Measurements from ENCODE around the gene KSR2.

Gene KSR2

GRCh38 chr12:117977373-117977772 is 8.6 kb upstream of the KSR2 start:
- TF ChIP-seq POLR2AphosphoS5 (IDR thresholded peaks at IDR 0.05; ENCODE audit: borderline replicate concordance, low read depth, low read length): no peak
- TF ChIP-seq EZH2 (IDR thresholded peaks at IDR 0.05): no peak
- TF ChIP-seq FOXP2 (optimal IDR thresholded peaks at IDR 0.05; ENCODE audit: control extremely low read depth, extremely low read length, insufficient read depth): no peak
- H3K9me3 ChIP-seq (ENCODE audit: low read depth, low read length): no peaks in the 10 kb centered on the region
- H3K4me3 ChIP-seq: no peak overlapping the region
- no peak for DNase-seq (ENCODE audit: low read depth, low spot score)
- H3K36me3 ChIP-seq (ENCODE audit: insufficient read depth, low read length): no peaks in the 10 kb centered on the region
- no peak overlapping the region for H3K27ac ChIP-seq
- no peak overlapping the region for H3K9ac ChIP-seq (ENCODE audit: insufficient read length)

DNA sequence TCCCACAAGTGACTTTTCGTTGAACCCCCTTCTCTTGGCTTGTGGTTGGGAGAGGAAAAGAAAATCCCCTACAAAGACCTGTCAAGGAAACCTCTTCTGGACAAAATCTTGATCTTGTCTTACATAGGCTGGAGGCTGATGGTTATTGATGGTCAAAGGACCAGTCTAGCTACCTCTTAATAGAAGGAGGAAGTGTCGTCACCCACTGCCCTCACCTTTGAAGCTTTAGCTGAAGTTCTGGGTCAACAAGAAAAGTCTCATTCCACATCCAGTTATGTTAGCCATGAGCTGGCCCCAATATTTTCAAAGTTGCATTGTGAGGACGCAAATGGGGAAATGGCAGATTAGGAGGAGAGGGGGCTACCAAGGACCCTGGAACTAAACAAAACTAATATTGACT is 6.2 kb upstream of the KSR2 start:
- no peaks in the 10 kb centered on the region for H3K36me3 ChIP-seq (ENCODE audit: insufficient read depth, low read length)
- H3K9me3 ChIP-seq (ENCODE audit: low read depth, low read length): no peaks in the 10 kb centered on the region
- no peak overlapping the region for H3K4me3 ChIP-seq
- H3K9ac ChIP-seq (ENCODE audit: insufficient read length): no peak overlapping the region
- no peak for DNase-seq (ENCODE audit: low read depth, low spot score)
- no peak for TF ChIP-seq FOXP2 (optimal IDR thresholded peaks at IDR 0.05; ENCODE audit: control extremely low read depth, extremely low read length, insufficient read depth)
- H3K27ac ChIP-seq: no peak overlapping the region

DNA sequence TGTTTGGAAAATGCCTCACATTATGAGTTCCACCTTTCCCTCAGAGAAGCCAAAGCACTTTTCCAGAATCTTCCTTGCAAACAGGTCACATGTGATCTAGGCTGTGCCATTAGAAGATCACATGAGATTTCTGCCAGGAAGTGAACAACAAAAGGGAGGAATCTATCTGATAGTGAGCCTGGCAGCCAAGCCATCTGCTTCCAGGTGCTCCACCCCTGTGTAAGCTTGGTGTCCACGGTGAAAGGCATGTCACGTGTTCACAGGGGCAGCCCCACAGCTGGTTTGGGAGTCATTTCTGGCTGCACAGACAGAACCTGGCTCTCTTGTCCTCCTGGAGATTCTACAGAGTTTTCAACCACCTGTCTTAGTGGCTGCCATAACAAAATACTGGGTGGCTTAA is 3.5 kb upstream of the KSR2 start:
- Histone ChIP-seq H3K9me3 (ENCODE audit: low read depth, low read length) (no peaks in the 10 kb centered on the region), H3K4me3 (no peak overlapping the region), H3K27ac (no peak overlapping the region), H3K9ac (ENCODE audit: insufficient read length) (no peak overlapping the region), H3K36me3 (ENCODE audit: insufficient read depth, low read length) (no peaks in the 10 kb centered on the region)
- DNase-seq (ENCODE audit: low read depth, low spot score): no peak
- TF ChIP-seq FOXP2 (optimal IDR thresholded peaks at IDR 0.05; ENCODE audit: control extremely low read depth, extremely low read length, insufficient read depth) (no peak), EZH2 (IDR thresholded peaks at IDR 0.05) (no peak), POLR2AphosphoS5 (IDR thresholded peaks at IDR 0.05; ENCODE audit: borderline replicate concordance, low read depth, low read length) (no peak)

DNA sequence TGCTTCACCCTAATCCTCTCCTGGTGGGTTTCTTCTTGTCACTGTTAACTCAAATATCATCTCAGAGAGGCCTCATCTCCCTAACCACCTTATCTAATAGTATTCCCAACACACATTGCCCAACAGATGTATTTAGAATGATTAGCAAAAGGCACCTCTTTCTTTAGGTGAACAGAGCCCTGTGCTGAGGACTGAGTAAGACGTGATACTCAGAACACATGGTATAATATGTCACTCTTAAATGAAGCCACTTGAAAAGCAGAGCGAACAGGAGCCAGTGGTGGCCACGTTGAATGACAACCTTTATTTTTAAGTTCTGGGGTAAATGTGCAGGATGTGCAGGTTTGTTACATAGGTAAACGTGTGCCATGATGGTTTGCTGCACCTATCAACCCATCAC is 1.5 kb upstream of the KSR2 start:
- Histone ChIP-seq H3K4me3 (no peak overlapping the region), H3K9me3 (ENCODE audit: low read depth, low read length) (no peaks in the 10 kb centered on the region), H3K36me3 (ENCODE audit: insufficient read depth, low read length) (no peaks in the 10 kb centered on the region), H3K9ac (ENCODE audit: insufficient read length) (no peak overlapping the region), H3K27ac (no peak overlapping the region)
- TF ChIP-seq POLR2AphosphoS5 (IDR thresholded peaks at IDR 0.05; ENCODE audit: borderline replicate concordance, low read depth, low read length) (no peak), EZH2 (IDR thresholded peaks at IDR 0.05) (no peak), FOXP2 (optimal IDR thresholded peaks at IDR 0.05; ENCODE audit: control extremely low read depth, extremely low read length, insufficient read depth) (no peak)
- DNase-seq (ENCODE audit: low read depth, low spot score): no peak

DNA sequence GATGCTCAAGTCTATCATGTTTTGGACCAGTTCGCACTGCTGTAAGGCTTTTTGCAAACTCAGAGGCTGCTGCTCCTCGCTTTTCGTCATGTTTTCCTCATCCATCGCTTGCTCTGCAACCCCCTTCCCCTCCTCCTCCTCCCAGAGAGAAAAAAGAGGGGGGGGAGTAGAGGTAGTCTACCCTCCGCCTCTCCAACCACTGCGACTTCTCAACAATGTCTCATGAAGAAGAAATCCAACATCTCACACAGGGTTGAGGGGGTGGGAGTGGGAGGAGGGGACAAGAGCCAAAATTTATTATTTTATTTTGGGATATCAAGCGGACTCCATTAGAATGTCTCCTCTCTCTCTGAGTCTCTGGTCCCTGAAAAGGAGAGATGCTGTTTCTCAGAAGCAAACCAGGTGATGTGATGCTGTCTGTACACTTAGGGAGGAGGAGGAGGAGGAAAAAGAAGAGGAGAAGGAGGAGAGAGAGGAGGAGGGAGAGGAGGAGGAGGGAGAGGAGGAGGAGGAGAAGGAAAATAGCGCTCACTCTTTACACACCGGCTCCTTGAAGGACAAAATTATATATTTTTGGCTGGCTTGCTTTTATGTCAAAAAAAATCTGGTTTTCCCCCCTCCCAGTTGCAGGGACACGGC is 520 bp downstream of the KSR2 start:
- TF ChIP-seq FOXP2 (optimal IDR thresholded peaks at IDR 0.05; ENCODE audit: control extremely low read depth, extremely low read length, insufficient read depth): no peak
- no peak for TF ChIP-seq EZH2 (IDR thresholded peaks at IDR 0.05)
- TF ChIP-seq POLR2AphosphoS5 (IDR thresholded peaks at IDR 0.05; ENCODE audit: borderline replicate concordance, low read depth, low read length): no peak
- Histone ChIP-seq H3K9ac (ENCODE audit: insufficient read length) (no peak overlapping the region), H3K4me3 (no peak overlapping the region), H3K36me3 (ENCODE audit: insufficient read depth, low read length) (no peaks in the 10 kb centered on the region), H3K9me3 (ENCODE audit: low read depth, low read length) (no peaks in the 10 kb centered on the region), H3K27ac (no peak overlapping the region)
- DNase-seq (ENCODE audit: low read depth, low spot score): no peak

- Histone ChIP-seq H3K4me3 (no peak overlapping the region), H3K9ac (ENCODE audit: insufficient read length) (no peak overlapping the region)
- no peak for DNase-seq (ENCODE audit: low read depth, low spot score)
Measured at GRCh38 chr12:117967512-117967911, 1.3 kb downstream of the KSR2 start.

DNA sequence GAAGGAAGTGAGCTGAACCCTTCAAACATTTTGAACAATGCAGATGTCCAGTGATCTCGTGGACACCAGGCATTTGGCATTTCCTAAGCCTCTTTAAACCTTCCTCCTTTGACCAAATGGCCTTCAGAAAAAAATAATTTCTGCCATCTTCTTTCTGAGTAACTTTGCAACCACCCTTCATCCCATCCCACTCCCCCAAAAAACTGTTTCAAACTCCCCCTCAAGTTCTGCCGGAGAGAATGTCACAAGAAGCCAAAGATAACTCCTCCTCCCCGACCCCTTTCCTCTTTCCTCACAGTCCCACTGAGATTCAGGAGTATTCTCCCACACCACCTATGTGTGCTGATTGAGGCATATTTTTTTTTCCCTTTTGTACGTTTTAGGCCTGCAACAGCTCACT is 1.7 kb downstream of the KSR2 start:
- no peak for DNase-seq (ENCODE audit: low read depth, low spot score)
- Histone ChIP-seq H3K27ac (no peak overlapping the region), H3K4me3 (no peak overlapping the region), H3K9ac (ENCODE audit: insufficient read length) (no peak overlapping the region), H3K9me3 (ENCODE audit: low read depth, low read length) (no peaks in the 10 kb centered on the region), H3K36me3 (ENCODE audit: insufficient read depth, low read length) (no peaks in the 10 kb centered on the region)
- TF ChIP-seq EZH2 (IDR thresholded peaks at IDR 0.05) (no peak), FOXP2 (optimal IDR thresholded peaks at IDR 0.05; ENCODE audit: control extremely low read depth, extremely low read length, insufficient read depth) (no peak), POLR2AphosphoS5 (IDR thresholded peaks at IDR 0.05; ENCODE audit: borderline replicate concordance, low read depth, low read length) (no peak)

More at GRCh38 chr12:117967512-117967911, 1.3 kb downstream of the KSR2 start:
- H3K36me3 ChIP-seq (ENCODE audit: insufficient read depth, low read length): no peaks in the 10 kb centered on the region
- no peaks in the 10 kb centered on the region for H3K9me3 ChIP-seq (ENCODE audit: low read depth, low read length)
- no peak overlapping the region for H3K27ac ChIP-seq
- no peak for TF ChIP-seq EZH2 (IDR thresholded peaks at IDR 0.05)
- no peak for TF ChIP-seq FOXP2 (optimal IDR thresholded peaks at IDR 0.05; ENCODE audit: control extremely low read depth, extremely low read length, insufficient read depth)
- no peak for TF ChIP-seq POLR2AphosphoS5 (IDR thresholded peaks at IDR 0.05; ENCODE audit: borderline replicate concordance, low read depth, low read length)

- TF ChIP-seq FOXP2 (optimal IDR thresholded peaks at IDR 0.05; ENCODE audit: control extremely low read depth, extremely low read length, insufficient read depth): no peak
- no peak for TF ChIP-seq EZH2 (IDR thresholded peaks at IDR 0.05)
- TF ChIP-seq POLR2AphosphoS5 (IDR thresholded peaks at IDR 0.05; ENCODE audit: borderline replicate concordance, low read depth, low read length): no peak
- Histone ChIP-seq H3K4me3 (no peak overlapping the region), H3K27ac (no peak overlapping the region), H3K9ac (ENCODE audit: insufficient read length) (no peak overlapping the region), H3K9me3 (ENCODE audit: low read depth, low read length) (no peaks in the 10 kb centered on the region), H3K36me3 (ENCODE audit: insufficient read depth, low read length) (no peaks in the 10 kb centered on the region)
- no peak for DNase-seq (ENCODE audit: low read depth, low spot score)
Measured at GRCh38 chr12:117966511-117966910, 2.3 kb downstream of the KSR2 start.

DNA sequence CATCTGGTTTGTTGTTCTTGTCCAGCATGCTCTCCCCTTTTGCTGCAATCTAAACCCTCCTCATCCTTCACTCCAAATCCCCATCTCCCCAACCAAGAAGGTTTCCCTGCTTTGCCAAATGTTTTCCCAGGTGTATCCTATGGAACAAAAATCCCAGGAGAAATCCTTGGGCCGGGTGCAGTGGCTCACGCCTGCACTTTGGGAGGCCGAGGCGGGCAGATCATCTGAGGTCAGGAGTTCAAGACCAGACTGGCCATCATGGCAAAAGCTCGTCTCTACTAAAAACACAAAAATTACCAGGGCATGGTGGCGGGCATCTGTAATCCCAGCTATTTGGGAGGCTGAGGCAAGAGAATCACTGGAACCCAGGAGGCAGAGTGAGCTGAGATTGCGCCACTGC is 5.0 kb downstream of the KSR2 start:
- H3K36me3 ChIP-seq (ENCODE audit: insufficient read depth, low read length): no peaks in the 10 kb centered on the region
- H3K9me3 ChIP-seq (ENCODE audit: low read depth, low read length): no peaks in the 10 kb centered on the region
- no peak overlapping the region for H3K4me3 ChIP-seq
- no peak overlapping the region for H3K27ac ChIP-seq
- no peak overlapping the region for H3K9ac ChIP-seq (ENCODE audit: insufficient read length)
- DNase-seq (ENCODE audit: low read depth, low spot score): no peak
- TF ChIP-seq POLR2AphosphoS5 (IDR thresholded peaks at IDR 0.05; ENCODE audit: borderline replicate concordance, low read depth, low read length): no peak

Measured in SK-N-MC (cell line).